A549 (cell line): Measurements from ENCODE around the gene ANXA2. TPM values are rescaled to one million over a fixed set of nuclear protein-coding genes. Genes with fewer than 3 reads are reported as not detected.

Experiments
- ATAC-seq, 2 experiments: fragments of 200-7000 bp in 1 of 2; fragments of >200 bp in 1 of 2; cut with Nextera tagmentation in 1 of 2; cut with Tn5 transposase in 1 of 2; 3 replicates each; pipeline versions ENCODE4 v1.8.0 to v1.9.1; 2018 to 2020; ENCODE audit warnings: mild to moderate bottlenecking in 1 of 2, moderate library complexity in 1 of 2
- CTCF ChIA-PET: fragments of 300-600 bp; sonication (Branson Sonifier 250); formaldehyde crosslinking; extraction: SDS; loops from one replicate; lab custom pipeline; 2021; ENCODE audit warnings: antibody characterized with exemption, inconsistent platforms; lab: Yijun Ruan, JAX
- POLR2A ChIA-PET: fragments of 350-600 bp; formaldehyde crosslinking; extraction: SDS; loops from one replicate; lab custom pipeline; 2021; ENCODE audit warnings: antibody characterized with exemption, inconsistent platforms; lab: Yijun Ruan, JAX
- DNase-seq, 2 experiments: peaks; one replicate each; pipeline versions ENCODE4 v3.0.0 to v3.0.0-alpha.2; 2011 to 2016; ENCODE audit warnings: low read depth in 1 of 2, low spot score in 1 of 2
- FAIRE-seq: peaks from 2 replicates; lab custom pipeline; 2011; peaks lifted over from hg19 to GRCh38; lab: Jason Lieb, UNC
- H3K27ac ChIP-seq, 2 experiments: fragments of >200 bp; sonication (Bioruptor Twin); formaldehyde crosslinking; 3 replicates each; pipeline ENCODE4 v1.5.1; 2016 to 2017
- H3K4me1 ChIP-seq: fragments of >200 bp; sonication (Bioruptor Twin); formaldehyde crosslinking; 3 replicates; pipeline ENCODE4 v1.6.1; 2016
- H3K4me2 ChIP-seq: fragments of >200 bp; sonication (Bioruptor Twin); formaldehyde crosslinking; 3 replicates; pipeline ENCODE4 v1.6.1; 2016
- H3K4me3 ChIP-seq: fragments of >200 bp; sonication (Bioruptor Twin); formaldehyde crosslinking; 3 replicates; pipeline ENCODE4 v1.5.1; 2016
- H3K9me3 ChIP-seq: fragments of >200 bp; sonication (Bioruptor Twin); formaldehyde crosslinking; 3 replicates; pipeline ENCODE4 v1.6.1; 2016
- CBX8 ChIP-seq: fragments of 200-600 bp; sonication (generic); IDR thresholded peaks from 2 replicates; pipeline ENCODE4 v1.6.1; 2016
- CHD4 ChIP-seq: fragments of 200-600 bp; sonication (generic); IDR thresholded peaks from 2 replicates; pipeline ENCODE4 v1.6.1; 2016; ENCODE audit warnings: antibody characterized with exemption, mild to moderate bottlenecking, borderline replicate concordance
- FOSB ChIP-seq: fragments of 250-450 bp; sonication (Bioruptor Pico); IDR thresholded peaks from 2 replicates; pipeline ENCODE4 v1.5.0; 2020; ENCODE audit warnings: mild to moderate bottlenecking, moderate library complexity
- FOSL2 ChIP-seq, 2 experiments: fragments of 450-650 bp in 1 of 2; fragments of >200 bp in 1 of 2; sonication (Bioruptor Twin) in 1 of 2; formaldehyde crosslinking; IDR thresholded peaks; 2 replicates each; pipeline versions ENCODE4 v1.5.0 to v1.6.1; 2016 to 2020; ENCODE audit warnings: mild to moderate bottlenecking in 1 of 2, moderate library complexity in 1 of 2
- HEYL ChIP-seq: fragments of 250-450 bp; sonication (Bioruptor Pico); IDR thresholded peaks from 2 replicates; pipeline ENCODE4 v1.8.0; 2021; ENCODE audit warnings: mild to moderate bottlenecking, moderate library complexity
- HOXA7 ChIP-seq: fragments of 250-450 bp; sonication (Bioruptor Pico); IDR thresholded peaks from 2 replicates; pipeline ENCODE4 v1.5.0; 2020; ENCODE audit warnings: mild to moderate bottlenecking, moderate library complexity
- JUN ChIP-seq, 2 experiments: fragments of >200 bp; sonication (Bioruptor Twin); formaldehyde crosslinking; IDR thresholded peaks; 2 replicates in 1 of 2; 3 replicates in 1 of 2; pipeline ENCODE4 v1.6.1; 2016 to 2017
- JUNB ChIP-seq: fragments of >200 bp; sonication (Bioruptor Twin); formaldehyde crosslinking; IDR thresholded peaks from 2 replicates; pipeline ENCODE4 v1.6.1; 2016
- MAFK ChIP-seq: fragments of 450-650 bp; IDR thresholded peaks from 2 replicates; pipeline ENCODE4 v1.6.1; 2014; ENCODE audit not compliant: partially characterized antibody
- MAZ ChIP-seq: fragments of 150-350 bp; IDR thresholded peaks from 2 replicates; pipeline ENCODE4 v1.6.1; 2014; ENCODE audit warnings: antibody characterized with exemption, low read depth, low read length, borderline replicate concordance
- NR3C1 ChIP-seq: fragments of >200 bp; sonication (Bioruptor Twin); formaldehyde crosslinking; IDR thresholded peaks from 3 replicates; pipeline ENCODE4 v1.6.1; 2017
- POLR2AphosphoS2 ChIP-seq: conservative IDR thresholded peaks from 2 replicates; pipeline ENCODE4 v1.6.1; 2012; ENCODE audit warnings: low read length, improper control_type of control experiment, inconsistent platforms
- RARB ChIP-seq: fragments of 250-450 bp; sonication (Bioruptor Pico); IDR thresholded peaks from 2 replicates; pipeline ENCODE4 v1.8.0; 2021; ENCODE audit warnings: mild to moderate bottlenecking, moderate library complexity
- RFX5 ChIP-seq: fragments of 450-650 bp; IDR thresholded peaks from 2 replicates; pipeline ENCODE4 v1.7.1; 2014; ENCODE audit warnings: antibody characterized with exemption, mild to moderate bottlenecking, moderate library complexity
- RNF2 ChIP-seq: fragments of 200-600 bp; sonication (generic); IDR thresholded peaks from 2 replicates; pipeline ENCODE4 v1.6.1; 2016; ENCODE audit warnings: low read depth, mild to moderate bottlenecking, antibody characterized with exemption, moderate library complexity, borderline replicate concordance
- ZC3H11A ChIP-seq: fragments of 450-650 bp; IDR thresholded peaks from 2 replicates; pipeline ENCODE4 v1.6.1; 2014; ENCODE audit warnings: antibody characterized with exemption, mild to moderate bottlenecking
- WGBS: methylation state at CpG from one replicate; pipeline ENCODE4 v1.1.6; 2017; ENCODE audit errors: missing lambda C conversion rate; 5-methylcytosine and 5-hydroxymethylcytosine counted together
- polyA plus RNA-seq, 4 experiments: library from polyadenylated mRNA; depleted of rRNA in 3 of 4; stranded (reverse); fragments of >200 nt; fragmentation: RNase III in 1 of 4; extraction: RNeasy Plus Mini Kit Qiagen cat#74134 plus additional on column Dnase treatment in 1 of 4; gene quantifications; 2 replicates in 3 of 4; 3 replicates in 1 of 4; pipeline ENCODE4 v1.2.3, GENCODE V29; 2011 to 2017
- TF ChIP-seq, protein P1 (sequence below): fragments of 450-650 bp; IDR thresholded peaks from 2 replicates; pipeline ENCODE4 v1.6.1; 2014; ENCODE audit warnings: antibody characterized with exemption
- TF ChIP-seq, protein P2 (sequence below): fragments of >200 bp; sonication (Bioruptor Twin); formaldehyde crosslinking; IDR thresholded peaks from 3 replicates; pipeline ENCODE4 v1.5.1; 2016
- TF ChIP-seq, protein P3 (sequence below): fragments of 250-450 bp; sonication (Bioruptor Pico); IDR thresholded peaks from 2 replicates; pipeline ENCODE4 v1.5.0; 2021; ENCODE audit warnings: mild to moderate bottlenecking, moderate library complexity, borderline replicate concordance
- TF ChIP-seq, protein P4 (sequence below): IDR thresholded peaks from 2 replicates; pipeline ENCODE4 v1.6.1; 2012
- TF ChIP-seq, protein P5 (sequence below): fragments of 250-450 bp; sonication (Bioruptor Pico); IDR thresholded peaks from 2 replicates; pipeline ENCODE4 v1.5.0; 2020; ENCODE audit warnings: low read depth, mild to moderate bottlenecking, moderate library complexity

The ANXA2 gene
- polyA plus RNA-seq, 2 of the 4 experiments (the other 2 are of a cell fraction), result 4,707 to 5,746 TPM

DNA sequence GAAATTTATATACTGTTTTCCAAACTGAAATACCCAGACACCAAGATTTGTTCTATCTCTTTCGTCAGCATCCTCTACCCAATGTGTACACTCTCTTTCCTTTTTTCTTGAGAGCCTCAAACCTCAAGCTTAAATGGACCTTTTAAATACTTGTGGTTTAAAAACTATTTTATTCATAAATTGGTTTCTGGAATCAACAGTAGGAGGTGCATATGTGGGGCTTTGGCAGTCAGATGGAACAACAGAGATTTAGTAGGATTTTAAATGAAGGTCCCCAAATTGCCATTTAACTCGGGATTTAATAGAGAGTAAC is 33.2 kb downstream of the ANXA2 start:
- 57% methylated on average over 2 of the region's 2 CpGs for WGBS
- DNase-seq, result no peak
- ATAC-seq, result no peak
- peak overlapping the region; percentile 68 for H3K4me2 ChIP-seq
- ChIA-PET CTCF (interaction anchor here (2.5 to 12.0 kb wide), 4 partner anchors 10 to 156 kb away, joined by 8 to 174 read pairs (median 75); no protein-coding TSS in a partner anchor), POLR2A (interaction anchor here (0.6 to 1.2 kb wide), 4 partner anchors 10 to 156 kb away, joined by 3 to 7 read pairs (median 3); no protein-coding TSS in a partner anchor)
- no peaks in the 10 kb centered on the region for H3K9me3 ChIP-seq
- H3K4me3 ChIP-seq, result no peak overlapping the region; the same call in 2 of the 3 replicates
- peak; percentile 89 for FAIRE-seq
- peaks cover 76% of the 10 kb centered on the region for H3K4me1 ChIP-seq
- TF ChIP-seq FOSB (CRISPR knock-in tag) (peak; percentile 44; the same call in 1 of the 2 replicates), RARB (CRISPR knock-in tag) (0 out of 2 replicates have a peak, but pooled peaks have one; percentile 30), POLR2AphosphoS2 (peak; percentile 89; the same call in 1 of the 2 replicates), HOXA7 (CRISPR knock-in tag) (peak; percentile 82), CHD4 (no peak)
- TF ChIP-seq, protein P1, sequence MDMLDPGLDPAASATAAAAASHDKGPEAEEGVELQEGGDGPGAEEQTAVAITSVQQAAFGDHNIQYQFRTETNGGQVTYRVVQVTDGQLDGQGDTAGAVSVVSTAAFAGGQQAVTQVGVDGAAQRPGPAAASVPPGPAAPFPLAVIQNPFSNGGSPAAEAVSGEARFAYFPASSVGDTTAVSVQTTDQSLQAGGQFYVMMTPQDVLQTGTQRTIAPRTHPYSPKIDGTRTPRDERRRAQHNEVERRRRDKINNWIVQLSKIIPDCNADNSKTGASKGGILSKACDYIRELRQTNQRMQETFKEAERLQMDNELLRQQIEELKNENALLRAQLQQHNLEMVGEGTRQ, result no peak
- H3K27ac ChIP-seq, result peak overlapping the region; percentile 75 to 86

DNA sequence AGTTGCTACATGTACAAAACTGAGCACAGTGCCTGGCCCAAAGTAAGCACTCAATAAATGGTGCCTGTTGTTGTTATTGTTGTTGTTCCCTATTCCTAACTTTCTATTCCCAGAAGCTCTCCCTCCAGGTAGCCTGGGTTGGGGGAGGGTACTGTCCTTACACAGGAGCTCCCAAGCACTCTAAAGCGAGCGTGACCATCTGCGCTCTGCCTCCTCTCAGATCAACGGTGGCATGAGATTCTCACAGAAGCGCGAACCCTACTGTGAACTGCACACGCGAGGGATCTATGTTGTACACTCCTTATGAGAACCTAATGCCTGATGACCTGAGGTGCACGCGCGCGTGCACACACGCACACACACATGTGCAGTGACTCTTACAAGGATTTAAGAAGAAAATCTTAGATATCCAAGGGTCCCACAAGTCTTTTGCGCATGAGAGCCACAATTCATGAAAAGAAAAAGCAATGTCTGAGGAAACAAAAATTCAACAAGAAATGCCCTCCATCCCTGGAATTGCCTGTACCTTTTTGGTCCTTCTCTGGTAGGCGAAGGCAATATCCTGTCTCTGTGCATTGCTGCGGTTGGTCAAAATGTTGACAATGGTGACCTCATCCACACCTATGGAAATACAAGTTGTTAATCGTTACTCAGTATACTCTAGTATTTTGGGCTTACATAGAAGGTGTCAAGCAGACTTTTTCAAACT is 33.7 kb downstream of the ANXA2 start:
- H3K27ac ChIP-seq, result peak overlapping the region; percentile 75 to 86

DNA sequence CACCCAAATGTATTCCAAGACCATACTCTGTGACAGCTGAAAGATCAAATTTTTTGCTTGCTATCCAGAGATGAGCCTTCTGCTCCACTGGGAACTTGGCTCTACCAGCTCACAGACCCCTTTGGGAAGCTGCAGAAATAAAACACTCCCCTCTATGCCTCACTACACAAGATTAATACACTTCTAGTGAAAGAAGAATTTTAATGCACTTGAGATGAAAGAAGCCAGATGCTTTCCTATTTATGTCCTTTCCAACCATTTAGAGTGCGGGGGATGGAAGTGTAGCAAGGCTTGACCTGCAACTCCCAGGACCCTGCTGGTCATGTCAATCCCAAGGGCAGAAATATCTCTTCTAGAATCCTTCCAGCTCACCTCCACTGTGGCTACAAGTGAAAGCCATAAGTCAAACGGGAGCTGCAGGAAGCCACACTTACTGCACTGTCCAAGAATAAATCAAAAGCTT is 34.7 kb downstream of the ANXA2 start:
- H3K27ac ChIP-seq, result peak overlapping the region; percentile 75 to 86
- WGBS, result 45% methylated on average over 2 of the region's 2 CpGs
- FAIRE-seq (no peak), DNase-seq (peak in 1 of 2 experiments; percentile 52), ATAC-seq (peak; percentile 10 to 41; a peak in 4 of 6 replicates)
- H3K9me3 ChIP-seq, result no peaks in the 10 kb centered on the region
- 0 out of 3 replicates have a peak overlapping the region, but pooled peaks have one; percentile 2 for H3K4me3 ChIP-seq
- peak overlapping the region; percentile 68 for H3K4me2 ChIP-seq
- CTCF ChIA-PET, result interaction anchor here (0.7 to 12.0 kb wide), 14 partner anchors 9 to 157 kb away, joined by 3 to 174 read pairs (median 6); partner anchors contain the start of gene ANXA2
- POLR2A ChIA-PET, result interaction anchor here (0.6 to 5.9 kb wide), 12 partner anchors 8 to 44 kb away, joined by 3 to 75 read pairs (median 5); partner anchors contain the start of gene ANXA2
- H3K4me1 ChIP-seq, result peaks cover 76% of the 10 kb centered on the region
- TF ChIP-seq, protein P1, result no peak
- TF ChIP-seq, protein P2, sequence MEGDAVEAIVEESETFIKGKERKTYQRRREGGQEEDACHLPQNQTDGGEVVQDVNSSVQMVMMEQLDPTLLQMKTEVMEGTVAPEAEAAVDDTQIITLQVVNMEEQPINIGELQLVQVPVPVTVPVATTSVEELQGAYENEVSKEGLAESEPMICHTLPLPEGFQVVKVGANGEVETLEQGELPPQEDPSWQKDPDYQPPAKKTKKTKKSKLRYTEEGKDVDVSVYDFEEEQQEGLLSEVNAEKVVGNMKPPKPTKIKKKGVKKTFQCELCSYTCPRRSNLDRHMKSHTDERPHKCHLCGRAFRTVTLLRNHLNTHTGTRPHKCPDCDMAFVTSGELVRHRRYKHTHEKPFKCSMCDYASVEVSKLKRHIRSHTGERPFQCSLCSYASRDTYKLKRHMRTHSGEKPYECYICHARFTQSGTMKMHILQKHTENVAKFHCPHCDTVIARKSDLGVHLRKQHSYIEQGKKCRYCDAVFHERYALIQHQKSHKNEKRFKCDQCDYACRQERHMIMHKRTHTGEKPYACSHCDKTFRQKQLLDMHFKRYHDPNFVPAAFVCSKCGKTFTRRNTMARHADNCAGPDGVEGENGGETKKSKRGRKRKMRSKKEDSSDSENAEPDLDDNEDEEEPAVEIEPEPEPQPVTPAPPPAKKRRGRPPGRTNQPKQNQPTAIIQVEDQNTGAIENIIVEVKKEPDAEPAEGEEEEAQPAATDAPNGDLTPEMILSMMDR, result no peak
- TF ChIP-seq RFX5, result no peak
- TF ChIP-seq RARB (CRISPR knock-in tag), result no peak
- TF ChIP-seq CBX8, result no peak
- TF ChIP-seq, protein P3, sequence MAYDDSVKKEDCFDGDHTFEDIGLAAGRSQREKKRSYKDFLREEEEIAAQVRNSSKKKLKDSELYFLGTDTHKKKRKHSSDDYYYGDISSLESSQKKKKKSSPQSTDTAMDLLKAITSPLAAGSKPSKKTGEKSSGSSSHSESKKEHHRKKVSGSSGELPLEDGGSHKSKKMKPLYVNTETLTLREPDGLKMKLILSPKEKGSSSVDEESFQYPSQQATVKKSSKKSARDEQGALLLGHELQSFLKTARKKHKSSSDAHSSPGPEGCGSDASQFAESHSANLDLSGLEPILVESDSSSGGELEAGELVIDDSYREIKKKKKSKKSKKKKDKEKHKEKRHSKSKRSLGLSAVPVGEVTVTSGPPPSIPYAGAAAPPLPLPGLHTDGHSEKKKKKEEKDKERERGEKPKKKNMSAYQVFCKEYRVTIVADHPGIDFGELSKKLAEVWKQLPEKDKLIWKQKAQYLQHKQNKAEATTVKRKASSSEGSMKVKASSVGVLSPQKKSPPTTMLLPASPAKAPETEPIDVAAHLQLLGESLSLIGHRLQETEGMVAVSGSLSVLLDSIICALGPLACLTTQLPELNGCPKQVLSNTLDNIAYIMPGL, result no peak
- TF ChIP-seq FOSB (CRISPR knock-in tag), result no peak
- no peak for TF ChIP-seq FOSL2 (IDR thresholded peaks at IDR 0.05)
- no peak for TF ChIP-seq FOSL2 (CRISPR knock-in tag; IDR thresholded peaks at IDR 0.05)
- TF ChIP-seq MAZ, result no peak
- TF ChIP-seq JUNB, result no peak
- TF ChIP-seq MAFK, result no peak
- TF ChIP-seq, protein P4, sequence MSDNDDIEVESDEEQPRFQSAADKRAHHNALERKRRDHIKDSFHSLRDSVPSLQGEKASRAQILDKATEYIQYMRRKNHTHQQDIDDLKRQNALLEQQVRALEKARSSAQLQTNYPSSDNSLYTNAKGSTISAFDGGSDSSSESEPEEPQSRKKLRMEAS, result no peak
- TF ChIP-seq HEYL, result no peak
- TF ChIP-seq NR3C1, result no peak
- no peak for TF ChIP-seq CHD4
- TF ChIP-seq RNF2, result no peak

More for the DNA sequence above, 33.7 kb downstream of the ANXA2 start:
- peak in 1 of 2 experiments; percentile 45 for DNase-seq
- ATAC-seq, result peak; percentile 18 to 21; a peak in 5 of 6 replicates
- no peak for FAIRE-seq
- WGBS, result 73% methylated on average over 17 of the region's 17 CpGs
- TF ChIP-seq, protein P5, sequence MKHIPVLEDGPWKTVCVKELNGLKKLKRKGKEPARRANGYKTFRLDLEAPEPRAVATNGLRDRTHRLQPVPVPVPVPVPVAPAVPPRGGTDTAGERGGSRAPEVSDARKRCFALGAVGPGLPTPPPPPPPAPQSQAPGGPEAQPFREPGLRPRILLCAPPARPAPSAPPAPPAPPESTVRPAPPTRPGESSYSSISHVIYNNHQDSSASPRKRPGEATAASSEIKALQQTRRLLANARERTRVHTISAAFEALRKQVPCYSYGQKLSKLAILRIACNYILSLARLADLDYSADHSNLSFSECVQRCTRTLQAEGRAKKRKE (CRISPR knock-in tag), result 0 out of 2 replicates have a peak, but pooled peaks have one; percentile 15
- TF ChIP-seq FOSB (CRISPR knock-in tag) (peak; percentile 86; the same call in 1 of the 2 replicates), POLR2AphosphoS2 (peak; percentile 98), HOXA7 (CRISPR knock-in tag) (peak; percentile 69; the same call in 1 of the 2 replicates), ZC3H11A (no peak), JUN (IDR thresholded peaks at IDR 0.05) (peak in 1 of 2 experiments; percentile 52; a peak in 3 of 5 replicates), RFX5 (no peak)
- TF ChIP-seq, protein P4, result 0 out of 2 replicates have a peak, but pooled peaks have one; percentile 38
- POLR2A ChIA-PET, result interaction anchor here (0.6 to 5.9 kb wide), 7 partner anchors 11 to 157 kb away, joined by 3 to 75 read pairs (median 4); no protein-coding TSS in a partner anchor
- H3K4me3 ChIP-seq, result no peak overlapping the region; the same call in 2 of the 3 replicates
- peaks cover 76% of the 10 kb centered on the region for H3K4me1 ChIP-seq
- peak overlapping the region; percentile 68 for H3K4me2 ChIP-seq
- CTCF ChIA-PET, result interaction anchor here (0.7 to 12.0 kb wide), 9 partner anchors 10 to 156 kb away, joined by 3 to 174 read pairs (median 8); partner anchors contain the start of gene ANXA2
- no peaks in the 10 kb centered on the region for H3K9me3 ChIP-seq
